Measurements from ENCODE around the gene ETFRF1.

DNA sequence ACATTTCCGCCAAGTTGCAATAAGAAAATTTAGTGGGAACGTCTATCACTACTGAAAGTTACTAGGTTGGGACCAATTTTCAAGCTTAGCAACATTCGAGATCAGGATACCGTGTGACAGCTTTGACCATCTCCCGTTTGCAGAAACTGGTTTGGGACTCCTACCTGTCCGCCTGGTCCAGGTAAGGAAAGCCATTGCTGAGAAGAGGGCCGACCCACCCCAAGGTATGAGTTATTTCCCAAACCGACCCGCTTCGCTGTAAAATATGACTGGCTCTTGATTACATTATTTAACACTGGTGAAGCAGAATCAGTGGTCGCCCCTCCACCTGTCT lies 348 bp upstream of the ETFRF1 start:
- TF ChIP-seq, protein P1, sequence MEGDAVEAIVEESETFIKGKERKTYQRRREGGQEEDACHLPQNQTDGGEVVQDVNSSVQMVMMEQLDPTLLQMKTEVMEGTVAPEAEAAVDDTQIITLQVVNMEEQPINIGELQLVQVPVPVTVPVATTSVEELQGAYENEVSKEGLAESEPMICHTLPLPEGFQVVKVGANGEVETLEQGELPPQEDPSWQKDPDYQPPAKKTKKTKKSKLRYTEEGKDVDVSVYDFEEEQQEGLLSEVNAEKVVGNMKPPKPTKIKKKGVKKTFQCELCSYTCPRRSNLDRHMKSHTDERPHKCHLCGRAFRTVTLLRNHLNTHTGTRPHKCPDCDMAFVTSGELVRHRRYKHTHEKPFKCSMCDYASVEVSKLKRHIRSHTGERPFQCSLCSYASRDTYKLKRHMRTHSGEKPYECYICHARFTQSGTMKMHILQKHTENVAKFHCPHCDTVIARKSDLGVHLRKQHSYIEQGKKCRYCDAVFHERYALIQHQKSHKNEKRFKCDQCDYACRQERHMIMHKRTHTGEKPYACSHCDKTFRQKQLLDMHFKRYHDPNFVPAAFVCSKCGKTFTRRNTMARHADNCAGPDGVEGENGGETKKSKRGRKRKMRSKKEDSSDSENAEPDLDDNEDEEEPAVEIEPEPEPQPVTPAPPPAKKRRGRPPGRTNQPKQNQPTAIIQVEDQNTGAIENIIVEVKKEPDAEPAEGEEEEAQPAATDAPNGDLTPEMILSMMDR (IDR thresholded peaks at IDR 0.05; ENCODE audit: insufficient read depth, low read length): no peak
- TF ChIP-seq POLR2AphosphoS5 (IDR thresholded peaks at IDR 0.05; ENCODE audit: low read depth): no peak

Data from HL-60 (cell line).